ENCODE results near the gene ORM2. TPM values are rescaled to one million over a fixed set of nuclear protein-coding genes. Genes with fewer than 3 reads are reported as not detected.

The ORM2 gene
- total and polyA plus RNA-seq, 2 experiments from 2014 or later: 0.76 TPM

GRCh38 chr9:114378016-114378415 lies 48.3 kb downstream of the ORM2 start:
- ATAC-seq: no peak

More at GRCh38 chr9:114378016-114378415, 48.3 kb downstream of the ORM2 start:
- H3K4me1 Mint-ChIP-seq: peaks cover 44% of the 10 kb centered on the region
- Histone ChIP-seq H3K4me3 (no peak overlapping the region), H3K36me3 (ENCODE audit: insufficient read depth) (no peaks in the 10 kb centered on the region), H3F3A (replicated peaks; ENCODE audit: low read depth) (no peaks in the 10 kb centered on the region), H3K4me1 (ENCODE audit: insufficient read depth) (peaks cover 30% of the 10 kb centered on the region), H3K4me2 (no peak overlapping the region), H3K27me3 (ENCODE audit: insufficient read depth) (no peaks in the 10 kb centered on the region), H3K79me2 (replicated peaks; ENCODE audit: insufficient read depth) (no peaks in the 10 kb centered on the region; the same call in 1 of the 2 replicates), H2AFZ (no peak overlapping the region), H4K20me1 (replicated peaks; ENCODE audit: insufficient read depth) (no peaks in the 10 kb centered on the region), H3K9me2 (ENCODE audit: insufficient read depth) (no peaks in the 10 kb centered on the region), H3K27ac (ENCODE audit: low read depth) (no peak overlapping the region)
- no peak overlapping the region; the same call in 2 of the 3 replicates for H3K4me3 Mint-ChIP-seq
- H3K27me3 Mint-ChIP-seq (ENCODE audit: insufficient read depth, low read depth, poor library complexity): peaks cover 11% of the 10 kb centered on the region
- no peaks in the 10 kb centered on the region for H3K9me3 Mint-ChIP-seq
- peaks cover 55% of the 10 kb centered on the region for H3K36me3 Mint-ChIP-seq (ENCODE audit: low read depth)
- peak overlapping the region; percentile 37; the same call in 1 of the 2 replicates for H3K27ac Mint-ChIP-seq
- TF ChIP-seq CREB1 (CRISPR knock-in tag; IDR thresholded peaks at IDR 0.05; ENCODE audit: low read depth): no peak
- no peak for TF ChIP-seq STAT1 (IDR thresholded peaks at IDR 0.05; ENCODE audit: unreplicated experiment)
- no peak for TF ChIP-seq ZNF331 (CRISPR knock-in tag; IDR thresholded peaks at IDR 0.05; ENCODE audit: low read depth)
- TF ChIP-seq ZNF114 (CRISPR knock-in tag; IDR thresholded peaks at IDR 0.05): no peak
- TF ChIP-seq, protein P1, sequence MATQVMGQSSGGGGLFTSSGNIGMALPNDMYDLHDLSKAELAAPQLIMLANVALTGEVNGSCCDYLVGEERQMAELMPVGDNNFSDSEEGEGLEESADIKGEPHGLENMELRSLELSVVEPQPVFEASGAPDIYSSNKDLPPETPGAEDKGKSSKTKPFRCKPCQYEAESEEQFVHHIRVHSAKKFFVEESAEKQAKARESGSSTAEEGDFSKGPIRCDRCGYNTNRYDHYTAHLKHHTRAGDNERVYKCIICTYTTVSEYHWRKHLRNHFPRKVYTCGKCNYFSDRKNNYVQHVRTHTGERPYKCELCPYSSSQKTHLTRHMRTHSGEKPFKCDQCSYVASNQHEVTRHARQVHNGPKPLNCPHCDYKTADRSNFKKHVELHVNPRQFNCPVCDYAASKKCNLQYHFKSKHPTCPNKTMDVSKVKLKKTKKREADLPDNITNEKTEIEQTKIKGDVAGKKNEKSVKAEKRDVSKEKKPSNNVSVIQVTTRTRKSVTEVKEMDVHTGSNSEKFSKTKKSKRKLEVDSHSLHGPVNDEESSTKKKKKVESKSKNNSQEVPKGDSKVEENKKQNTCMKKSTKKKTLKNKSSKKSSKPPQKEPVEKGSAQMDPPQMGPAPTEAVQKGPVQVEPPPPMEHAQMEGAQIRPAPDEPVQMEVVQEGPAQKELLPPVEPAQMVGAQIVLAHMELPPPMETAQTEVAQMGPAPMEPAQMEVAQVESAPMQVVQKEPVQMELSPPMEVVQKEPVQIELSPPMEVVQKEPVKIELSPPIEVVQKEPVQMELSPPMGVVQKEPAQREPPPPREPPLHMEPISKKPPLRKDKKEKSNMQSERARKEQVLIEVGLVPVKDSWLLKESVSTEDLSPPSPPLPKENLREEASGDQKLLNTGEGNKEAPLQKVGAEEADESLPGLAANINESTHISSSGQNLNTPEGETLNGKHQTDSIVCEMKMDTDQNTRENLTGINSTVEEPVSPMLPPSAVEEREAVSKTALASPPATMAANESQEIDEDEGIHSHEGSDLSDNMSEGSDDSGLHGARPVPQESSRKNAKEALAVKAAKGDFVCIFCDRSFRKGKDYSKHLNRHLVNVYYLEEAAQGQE (IDR thresholded peaks at IDR 0.05; ENCODE audit: unreplicated experiment): no peak
- TF ChIP-seq CTCF (conservative IDR thresholded peaks at IDR 0.05; ENCODE audit: low read depth in 2 of 2): no peak
- no peak for TF ChIP-seq JUNB (IDR thresholded peaks at IDR 0.05; ENCODE audit: unreplicated experiment)
- TF ChIP-seq, protein P2, sequence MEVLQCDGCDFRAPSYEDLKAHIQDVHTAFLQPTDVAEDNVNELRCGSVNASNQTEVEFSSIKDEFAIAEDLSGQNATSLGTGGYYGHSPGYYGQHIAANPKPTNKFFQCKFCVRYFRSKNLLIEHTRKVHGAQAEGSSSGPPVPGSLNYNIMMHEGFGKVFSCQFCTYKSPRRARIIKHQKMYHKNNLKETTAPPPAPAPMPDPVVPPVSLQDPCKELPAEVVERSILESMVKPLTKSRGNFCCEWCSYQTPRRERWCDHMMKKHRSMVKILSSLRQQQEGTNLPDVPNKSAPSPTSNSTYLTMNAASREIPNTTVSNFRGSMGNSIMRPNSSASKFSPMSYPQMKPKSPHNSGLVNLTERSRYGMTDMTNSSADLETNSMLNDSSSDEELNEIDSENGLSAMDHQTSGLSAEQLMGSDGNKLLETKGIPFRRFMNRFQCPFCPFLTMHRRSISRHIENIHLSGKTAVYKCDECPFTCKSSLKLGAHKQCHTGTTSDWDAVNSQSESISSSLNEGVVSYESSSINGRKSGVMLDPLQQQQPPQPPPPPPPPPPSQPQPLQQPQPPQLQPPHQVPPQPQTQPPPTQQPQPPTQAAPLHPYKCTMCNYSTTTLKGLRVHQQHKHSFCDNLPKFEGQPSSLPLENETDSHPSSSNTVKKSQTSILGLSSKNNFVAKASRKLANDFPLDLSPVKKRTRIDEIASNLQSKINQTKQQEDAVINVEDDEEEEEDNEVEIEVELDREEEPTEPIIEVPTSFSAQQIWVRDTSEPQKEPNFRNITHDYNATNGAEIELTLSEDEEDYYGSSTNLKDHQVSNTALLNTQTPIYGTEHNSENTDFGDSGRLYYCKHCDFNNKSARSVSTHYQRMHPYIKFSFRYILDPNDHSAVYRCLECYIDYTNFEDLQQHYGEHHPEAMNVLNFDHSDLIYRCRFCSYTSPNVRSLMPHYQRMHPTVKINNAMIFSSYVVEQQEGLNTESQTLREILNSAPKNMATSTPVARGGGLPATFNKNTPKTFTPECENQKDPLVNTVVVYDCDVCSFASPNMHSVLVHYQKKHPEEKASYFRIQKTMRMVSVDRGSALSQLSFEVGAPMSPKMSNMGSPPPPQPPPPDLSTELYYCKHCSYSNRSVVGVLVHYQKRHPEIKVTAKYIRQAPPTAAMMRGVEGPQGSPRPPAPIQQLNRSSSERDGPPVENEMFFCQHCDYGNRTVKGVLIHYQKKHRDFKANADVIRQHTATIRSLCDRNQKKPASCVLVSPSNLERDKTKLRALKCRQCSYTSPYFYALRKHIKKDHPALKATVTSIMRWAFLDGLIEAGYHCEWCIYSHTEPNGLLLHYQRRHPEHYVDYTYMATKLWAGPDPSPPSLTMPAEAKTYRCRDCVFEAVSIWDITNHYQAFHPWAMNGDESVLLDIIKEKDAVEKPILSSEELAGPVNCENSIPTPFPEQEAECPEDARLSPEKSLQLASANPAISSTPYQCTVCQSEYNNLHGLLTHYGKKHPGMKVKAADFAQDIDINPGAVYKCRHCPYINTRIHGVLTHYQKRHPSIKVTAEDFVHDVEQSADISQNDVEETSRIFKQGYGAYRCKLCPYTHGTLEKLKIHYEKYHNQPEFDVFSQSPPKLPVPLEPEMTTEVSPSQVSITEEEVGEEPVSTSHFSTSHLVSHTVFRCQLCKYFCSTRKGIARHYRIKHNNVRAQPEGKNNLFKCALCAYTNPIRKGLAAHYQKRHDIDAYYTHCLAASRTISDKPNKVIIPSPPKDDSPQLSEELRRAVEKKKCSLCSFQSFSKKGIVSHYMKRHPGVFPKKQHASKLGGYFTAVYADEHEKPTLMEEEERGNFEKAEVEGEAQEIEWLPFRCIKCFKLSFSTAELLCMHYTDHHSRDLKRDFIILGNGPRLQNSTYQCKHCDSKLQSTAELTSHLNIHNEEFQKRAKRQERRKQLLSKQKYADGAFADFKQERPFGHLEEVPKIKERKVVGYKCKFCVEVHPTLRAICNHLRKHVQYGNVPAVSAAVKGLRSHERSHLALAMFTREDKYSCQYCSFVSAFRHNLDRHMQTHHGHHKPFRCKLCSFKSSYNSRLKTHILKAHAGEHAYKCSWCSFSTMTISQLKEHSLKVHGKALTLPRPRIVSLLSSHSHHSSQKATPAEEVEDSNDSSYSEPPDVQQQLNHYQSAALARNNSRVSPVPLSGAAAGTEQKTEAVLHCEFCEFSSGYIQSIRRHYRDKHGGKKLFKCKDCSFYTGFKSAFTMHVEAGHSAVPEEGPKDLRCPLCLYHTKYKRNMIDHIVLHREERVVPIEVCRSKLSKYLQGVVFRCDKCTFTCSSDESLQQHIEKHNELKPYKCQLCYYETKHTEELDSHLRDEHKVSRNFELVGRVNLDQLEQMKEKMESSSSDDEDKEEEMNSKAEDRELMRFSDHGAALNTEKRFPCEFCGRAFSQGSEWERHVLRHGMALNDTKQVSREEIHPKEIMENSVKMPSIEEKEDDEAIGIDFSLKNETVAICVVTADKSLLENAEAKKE (CRISPR knock-in tag; IDR thresholded peaks at IDR 0.05): no peak
- TF ChIP-seq POLR2AphosphoS5 (IDR thresholded peaks at IDR 0.05; ENCODE audit: low read depth): no peak
- no peak for TF ChIP-seq ETS1 (IDR thresholded peaks at IDR 0.05)
- no peak for TF ChIP-seq EZH2phosphoT487 (IDR thresholded peaks at IDR 0.05; ENCODE audit: unreplicated experiment)
- no peak for TF ChIP-seq NANOG (IDR thresholded peaks at IDR 0.05; ENCODE audit: borderline replicate concordance)
- no peak for TF ChIP-seq EZH2 (IDR thresholded peaks at IDR 0.05; ENCODE audit: low read depth, unreplicated experiment)
- DNase-seq (ENCODE audit: low spot score): no peak
